HCT116 (cell line): ENCODE results near the gene RTL1. TPM values are rescaled to one million over a fixed set of nuclear protein-coding genes. Genes with fewer than 3 reads are reported as not detected.

Experiments
- ATAC-seq: fragments of 200-7000 bp; cut with Tn5 transposase; 2 replicates; pipeline ENCODE4 v1.9.1; 2020; ENCODE audit warnings: mild to moderate bottlenecking, moderate library complexity
- BruUV-seq: library from RNA; stranded (reverse); fragments of 400-500 nt; replicated peaks from 2 replicates; lab custom pipeline; 2021; lab: Mats Ljungman, UMichigan
- CTCF ChIA-PET: fragments of 300-600 bp; sonication (Branson Sonifier 250); formaldehyde crosslinking; loops from one replicate; lab custom pipeline; 2021; ENCODE audit warnings: antibody characterized with exemption; lab: Charles Lee
- POLR2A ChIA-PET: fragments of 300-600, 350-600 bp; sonication (Branson Sonifier 250); formaldehyde crosslinking; loops from one replicate; lab custom pipeline; 2021; ENCODE audit warnings: antibody characterized with exemption; lab: Charles Lee
- RAD21 ChIA-PET, 2 experiments: fragments of 300-600 bp; sonication (Branson Sonifier 250); formaldehyde crosslinking; loops; one replicate each; lab custom pipeline; 2023; ENCODE audit warnings: low total read pairs in 2 of 2; ENCODE audit not compliant: uncharacterized antibody in 2 of 2, unreplicated experiment in 2 of 2, low non-redundant PET in 1 of 2; lab: Charles Lee
- DNase-seq: peaks from one replicate; pipeline ENCODE4 v3.0.0-alpha.2; 2010; ENCODE audit warnings: low read depth, low spot score
- H2AFZ ChIP-seq: fragments of 200-600 bp; shearing (Covaris generic), sonication (generic); 2 replicates; pipeline ENCODE4 v1.6.1; 2017; ENCODE audit warnings: low read depth, mixed run types, mixed read lengths, antibody characterized with exemption, low read length; ENCODE audit not compliant: poor library complexity, severe bottlenecking
- H3K27ac ChIP-seq: 2 replicates; pipeline ENCODE4 v1.5.1; 2012; ENCODE audit warnings: low read depth, low read length
- H3K27me3 ChIP-seq: fragments of 200-600 bp; sonication (generic); 2 replicates; pipeline ENCODE4 v1.6.1; 2016; ENCODE audit warnings: mixed run types, low read length, mixed read lengths; ENCODE audit not compliant: insufficient read depth
- H3K36me3 ChIP-seq, 2 experiments: fragments of 200-500 bp in 1 of 2; fragments of 200-600 bp in 1 of 2; sonication (Bioruptor generic) in 1 of 2; sonication (generic) in 1 of 2; 2 replicates each; pipeline versions ENCODE4 v1.5.1 to v1.6.1; 2014 to 2016; ENCODE audit warnings: low read length in 2 of 2, inconsistent platforms in 1 of 2, mixed read lengths in 1 of 2, mixed run types in 1 of 2; ENCODE audit not compliant: insufficient read depth in 2 of 2, control insufficient read depth in 1 of 2
- H3K4me1 ChIP-seq, 2 experiments: fragments of 200-600 bp in 1 of 2; sonication (generic) in 1 of 2; 2 replicates each; pipeline versions ENCODE4 v1.5.1 to v1.6.1; 2012 to 2017; ENCODE audit warnings: low read length in 2 of 2, inconsistent platforms in 1 of 2, mild to moderate bottlenecking in 1 of 2, mixed read lengths in 1 of 2, mixed run types in 1 of 2, moderate library complexity in 1 of 2; ENCODE audit not compliant: insufficient read depth in 2 of 2, control insufficient read depth in 1 of 2
- H3K4me2 ChIP-seq: fragments of 200-600 bp; sonication (generic); 2 replicates; pipeline ENCODE4 v1.6.1; 2017; ENCODE audit warnings: mixed run types, low read length, mixed read lengths
- H3K4me3 ChIP-seq, 2 experiments: fragments of 200-600 bp in 1 of 2; sonication (generic) in 1 of 2; replicated peaks in 1 of 2; 2 replicates each; pipeline ENCODE4 v1.5.1; 2011 to 2016; ENCODE audit warnings: low read length in 2 of 2, control low read depth in 1 of 2, low read depth in 1 of 2, mild to moderate bottlenecking in 1 of 2, mixed read lengths in 1 of 2, mixed run types in 1 of 2
- H3K79me2 ChIP-seq: fragments of 200-600 bp; sonication (generic); 2 replicates; pipeline ENCODE4 v1.6.1; 2017; ENCODE audit warnings: mild to moderate bottlenecking, mixed run types, low read length, moderate library complexity, mixed read lengths; ENCODE audit not compliant: insufficient read depth
- H3K9ac ChIP-seq: fragments of 200-600 bp; sonication (generic); 2 replicates; pipeline ENCODE4 v1.6.1; 2016; ENCODE audit warnings: low read length, mixed read lengths
- H3K9me2 ChIP-seq: fragments of 200-600 bp; sonication (generic), shearing (Covaris generic); 2 replicates; pipeline ENCODE4 v1.6.1; 2017; ENCODE audit warnings: mixed run types, mild to moderate bottlenecking, moderate library complexity; ENCODE audit not compliant: insufficient read depth
- H3K9me3 ChIP-seq, 2 experiments: fragments of 200-500 bp in 1 of 2; fragments of 200-600 bp in 1 of 2; sonication (Bioruptor generic) in 1 of 2; sonication (generic) in 1 of 2; 2 replicates each; pipeline ENCODE4 v1.6.1; 2014 to 2017; ENCODE audit warnings: low read length in 2 of 2, mixed read lengths in 2 of 2, inconsistent platforms in 1 of 2, low read depth in 1 of 2, mild to moderate bottlenecking in 1 of 2, mixed run types in 1 of 2, moderate library complexity in 1 of 2; ENCODE audit not compliant: control insufficient read depth in 1 of 2, insufficient read depth in 1 of 2
- H4K20me1 ChIP-seq: fragments of 200-600 bp; sonication (generic), shearing (Covaris generic); 2 replicates; pipeline ENCODE4 v1.6.1; 2017; ENCODE audit warnings: mixed run types, mild to moderate bottlenecking, moderate library complexity; ENCODE audit not compliant: insufficient read depth
- ELF1 ChIP-seq: IDR thresholded peaks from 2 replicates; pipeline ENCODE4 v1.6.1; 2012; ENCODE audit warnings: low read depth, borderline replicate concordance
- EZH2 ChIP-seq: fragments of 200-600 bp; sonication (generic); IDR thresholded peaks from 2 replicates; pipeline ENCODE4 v1.6.1; 2017; ENCODE audit warnings: antibody characterized with exemption, mixed run types
- JUND ChIP-seq: IDR thresholded peaks from 2 replicates; pipeline ENCODE4 v1.6.1; 2012
- RAD21 ChIP-seq: IDR thresholded peaks from 2 replicates; pipeline ENCODE4 v1.6.1; 2012; ENCODE audit warnings: low read depth, mild to moderate bottlenecking
- SIN3A ChIP-seq: IDR thresholded peaks from 2 replicates; pipeline ENCODE4 v1.6.1; 2012; ENCODE audit warnings: low read depth
- SP1 ChIP-seq: IDR thresholded peaks from 2 replicates; pipeline ENCODE4 v1.6.1; 2012; ENCODE audit warnings: low read depth
- TCF7L2 ChIP-seq: IDR thresholded peaks from 2 replicates; pipeline ENCODE4 v1.7.0; 2011; ENCODE audit warnings: borderline replicate concordance, inconsistent platforms; ENCODE audit not compliant: insufficient read depth, insufficient read length; ENCODE audit errors: extremely low read depth
- intact Hi-C: fragments of 100-400 bp; cut with micrococcal nuclease; formaldehyde crosslinking; loops from 2 replicates; pipeline ENCODE4 v1.10.0; 2022
- total RNA-seq: library from RNA; stranded (reverse); gene quantifications from one replicate; pipeline ENCODE4 v1.2.1, GENCODE V29; 2021; ENCODE audit not compliant: unreplicated experiment
- TF ChIP-seq, protein P1 (sequence below): IDR thresholded peaks from 2 replicates; pipeline ENCODE4 v1.6.1; 2012; ENCODE audit warnings: low read depth
- TF ChIP-seq, protein P2 (sequence below): IDR thresholded peaks from 2 replicates; pipeline ENCODE4 v1.6.1; 2011; ENCODE audit warnings: mild to moderate bottlenecking, low read length, moderate library complexity; ENCODE audit not compliant: insufficient replicate concordance; ENCODE audit errors: extremely low read depth

Gene RTL1
- total RNA-seq, 1 experiment from 2014 or later: not detected

DNA sequence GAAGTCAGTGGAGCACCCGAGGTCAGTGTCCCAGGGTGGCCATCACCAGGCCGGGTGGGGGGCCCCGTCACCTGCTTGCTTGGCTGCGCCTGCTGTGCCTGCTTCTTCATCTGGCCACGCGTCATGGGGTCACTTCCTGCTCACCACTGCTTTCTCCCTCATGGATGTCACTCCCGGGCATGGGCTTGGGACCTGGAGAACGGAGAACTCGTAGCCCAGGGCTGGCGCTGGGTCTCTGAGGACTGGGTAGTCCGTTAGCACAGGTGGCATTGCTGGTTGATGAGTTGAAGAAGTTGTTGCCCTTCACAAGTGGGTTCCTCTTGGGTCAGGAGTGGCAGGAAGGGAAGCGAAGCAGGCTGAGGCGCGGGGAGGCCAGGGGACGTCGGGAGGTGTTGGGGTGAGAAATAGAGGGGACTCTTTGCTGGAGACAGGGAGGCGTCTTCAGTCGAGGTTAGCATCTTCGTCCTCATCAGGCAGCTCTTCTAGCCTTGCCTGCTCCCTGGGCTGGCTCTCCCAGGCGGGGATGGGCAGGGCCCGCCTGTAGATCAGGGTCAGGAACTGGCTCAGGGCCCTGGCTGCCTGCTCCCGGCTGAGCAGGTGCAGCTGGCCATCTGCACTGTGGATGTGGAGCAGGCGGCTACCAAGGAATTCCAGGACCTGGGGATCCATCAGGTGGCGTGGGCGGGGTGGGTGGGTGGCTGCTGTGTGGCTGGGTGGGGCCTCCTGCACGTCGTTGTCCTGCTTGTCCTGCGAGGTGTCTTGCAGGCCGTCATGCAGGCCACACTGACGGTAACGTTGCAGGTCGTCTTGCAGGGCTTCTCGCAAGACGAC is 23.0 kb downstream of the RTL1 start:
- Histone ChIP-seq H3K27me3 (no peaks in the 10 kb centered on the region), H3K36me3 (no peaks in the 10 kb centered on the region), H3K4me2 (no peak overlapping the region), H3K27ac (no peak overlapping the region), H3K9me2 (no peaks in the 10 kb centered on the region), H3K9ac (no peak overlapping the region), H2AFZ (no peak overlapping the region), H3K4me1 (no peaks in the 10 kb centered on the region), H3K79me2 (no peaks in the 10 kb centered on the region), H3K4me3 (no peak overlapping the region), H3K9me3 (no peaks in the 10 kb centered on the region), H4K20me1 (no peaks in the 10 kb centered on the region)
- CTCF ChIA-PET: no interaction called here
- RAD21 ChIA-PET: no interaction called here
- no peak for ATAC-seq
- POLR2A ChIA-PET: interaction anchor here (0.7 kb wide), 1 partner anchor 37 kb away, joined by 6 read pairs; no protein-coding TSS in a partner anchor
- intact Hi-C loops: no loop called here
- BruUV-seq: no TSS peak
- no peak for DNase-seq
- TF ChIP-seq EZH2: no peak
- TF ChIP-seq JUND: no peak
- no peak for TF ChIP-seq ELF1
- no peak for TF ChIP-seq SIN3A
- TF ChIP-seq RAD21: no peak
- no peak for TF ChIP-seq TCF7L2
- TF ChIP-seq, protein P1, sequence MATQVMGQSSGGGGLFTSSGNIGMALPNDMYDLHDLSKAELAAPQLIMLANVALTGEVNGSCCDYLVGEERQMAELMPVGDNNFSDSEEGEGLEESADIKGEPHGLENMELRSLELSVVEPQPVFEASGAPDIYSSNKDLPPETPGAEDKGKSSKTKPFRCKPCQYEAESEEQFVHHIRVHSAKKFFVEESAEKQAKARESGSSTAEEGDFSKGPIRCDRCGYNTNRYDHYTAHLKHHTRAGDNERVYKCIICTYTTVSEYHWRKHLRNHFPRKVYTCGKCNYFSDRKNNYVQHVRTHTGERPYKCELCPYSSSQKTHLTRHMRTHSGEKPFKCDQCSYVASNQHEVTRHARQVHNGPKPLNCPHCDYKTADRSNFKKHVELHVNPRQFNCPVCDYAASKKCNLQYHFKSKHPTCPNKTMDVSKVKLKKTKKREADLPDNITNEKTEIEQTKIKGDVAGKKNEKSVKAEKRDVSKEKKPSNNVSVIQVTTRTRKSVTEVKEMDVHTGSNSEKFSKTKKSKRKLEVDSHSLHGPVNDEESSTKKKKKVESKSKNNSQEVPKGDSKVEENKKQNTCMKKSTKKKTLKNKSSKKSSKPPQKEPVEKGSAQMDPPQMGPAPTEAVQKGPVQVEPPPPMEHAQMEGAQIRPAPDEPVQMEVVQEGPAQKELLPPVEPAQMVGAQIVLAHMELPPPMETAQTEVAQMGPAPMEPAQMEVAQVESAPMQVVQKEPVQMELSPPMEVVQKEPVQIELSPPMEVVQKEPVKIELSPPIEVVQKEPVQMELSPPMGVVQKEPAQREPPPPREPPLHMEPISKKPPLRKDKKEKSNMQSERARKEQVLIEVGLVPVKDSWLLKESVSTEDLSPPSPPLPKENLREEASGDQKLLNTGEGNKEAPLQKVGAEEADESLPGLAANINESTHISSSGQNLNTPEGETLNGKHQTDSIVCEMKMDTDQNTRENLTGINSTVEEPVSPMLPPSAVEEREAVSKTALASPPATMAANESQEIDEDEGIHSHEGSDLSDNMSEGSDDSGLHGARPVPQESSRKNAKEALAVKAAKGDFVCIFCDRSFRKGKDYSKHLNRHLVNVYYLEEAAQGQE: no peak
- TF ChIP-seq, protein P2, sequence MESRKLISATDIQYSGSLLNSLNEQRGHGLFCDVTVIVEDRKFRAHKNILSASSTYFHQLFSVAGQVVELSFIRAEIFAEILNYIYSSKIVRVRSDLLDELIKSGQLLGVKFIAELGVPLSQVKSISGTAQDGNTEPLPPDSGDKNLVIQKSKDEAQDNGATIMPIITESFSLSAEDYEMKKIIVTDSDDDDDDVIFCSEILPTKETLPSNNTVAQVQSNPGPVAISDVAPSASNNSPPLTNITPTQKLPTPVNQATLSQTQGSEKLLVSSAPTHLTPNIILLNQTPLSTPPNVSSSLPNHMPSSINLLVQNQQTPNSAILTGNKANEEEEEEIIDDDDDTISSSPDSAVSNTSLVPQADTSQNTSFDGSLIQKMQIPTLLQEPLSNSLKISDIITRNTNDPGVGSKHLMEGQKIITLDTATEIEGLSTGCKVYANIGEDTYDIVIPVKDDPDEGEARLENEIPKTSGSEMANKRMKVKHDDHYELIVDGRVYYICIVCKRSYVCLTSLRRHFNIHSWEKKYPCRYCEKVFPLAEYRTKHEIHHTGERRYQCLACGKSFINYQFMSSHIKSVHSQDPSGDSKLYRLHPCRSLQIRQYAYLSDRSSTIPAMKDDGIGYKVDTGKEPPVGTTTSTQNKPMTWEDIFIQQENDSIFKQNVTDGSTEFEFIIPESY: no peak
- TF ChIP-seq SP1: no peak
